ENCODE data around the gene COL13A1.

The COL13A1 gene

GRCh38 chr10:69836731-69837030 is 35.0 kb downstream of the COL13A1 start:
- Histone ChIP-seq H3K4me3 (no peak overlapping the region), H3K27ac (no peak overlapping the region)
- no peak for DNase-seq (ENCODE audit: low spot score)
- TF ChIP-seq, protein P1, sequence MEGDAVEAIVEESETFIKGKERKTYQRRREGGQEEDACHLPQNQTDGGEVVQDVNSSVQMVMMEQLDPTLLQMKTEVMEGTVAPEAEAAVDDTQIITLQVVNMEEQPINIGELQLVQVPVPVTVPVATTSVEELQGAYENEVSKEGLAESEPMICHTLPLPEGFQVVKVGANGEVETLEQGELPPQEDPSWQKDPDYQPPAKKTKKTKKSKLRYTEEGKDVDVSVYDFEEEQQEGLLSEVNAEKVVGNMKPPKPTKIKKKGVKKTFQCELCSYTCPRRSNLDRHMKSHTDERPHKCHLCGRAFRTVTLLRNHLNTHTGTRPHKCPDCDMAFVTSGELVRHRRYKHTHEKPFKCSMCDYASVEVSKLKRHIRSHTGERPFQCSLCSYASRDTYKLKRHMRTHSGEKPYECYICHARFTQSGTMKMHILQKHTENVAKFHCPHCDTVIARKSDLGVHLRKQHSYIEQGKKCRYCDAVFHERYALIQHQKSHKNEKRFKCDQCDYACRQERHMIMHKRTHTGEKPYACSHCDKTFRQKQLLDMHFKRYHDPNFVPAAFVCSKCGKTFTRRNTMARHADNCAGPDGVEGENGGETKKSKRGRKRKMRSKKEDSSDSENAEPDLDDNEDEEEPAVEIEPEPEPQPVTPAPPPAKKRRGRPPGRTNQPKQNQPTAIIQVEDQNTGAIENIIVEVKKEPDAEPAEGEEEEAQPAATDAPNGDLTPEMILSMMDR (IDR thresholded peaks at IDR 0.05), result no peak

GRCh38 chr10:69837261-69837660 is 35.6 kb downstream of the COL13A1 start:
- no peak overlapping the region for H3K4me3 ChIP-seq
- TF ChIP-seq, protein P1 (IDR thresholded peaks at IDR 0.05), result no peak
- no peak for DNase-seq (ENCODE audit: low spot score)
- H3K27ac ChIP-seq, result no peak overlapping the region

DNA sequence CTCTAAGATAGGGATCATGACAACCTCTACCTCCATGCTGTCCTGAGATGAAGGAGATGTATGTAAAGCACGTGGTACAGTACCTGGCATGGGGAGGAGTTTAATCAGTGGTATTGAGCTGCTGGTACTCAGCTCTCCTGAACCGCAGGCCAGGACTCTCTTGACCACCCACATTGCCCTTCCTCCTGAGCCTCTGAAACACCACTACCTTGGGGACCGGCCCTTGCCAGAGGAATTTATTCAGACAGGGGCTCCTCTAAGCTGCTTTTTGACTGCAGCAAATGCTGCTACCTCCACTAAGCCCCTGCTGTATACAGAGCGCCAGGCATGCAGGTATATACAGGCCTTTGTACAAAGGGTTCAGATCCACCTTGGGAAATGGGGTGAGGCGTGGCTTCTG is 36.7 kb downstream of the COL13A1 start:
- no peak for DNase-seq (ENCODE audit: low spot score)
- Histone ChIP-seq H3K27ac (no peak overlapping the region), H3K4me3 (no peak overlapping the region)
- TF ChIP-seq, protein P1 (IDR thresholded peaks at IDR 0.05), result no peak

GRCh38 chr10:69838853-69839252 is 37.1 kb downstream of the COL13A1 start:
- no peak overlapping the region for H3K4me3 ChIP-seq
- H3K27ac ChIP-seq, result no peak overlapping the region
- DNase-seq (ENCODE audit: low spot score), result no peak
- TF ChIP-seq, protein P1 (IDR thresholded peaks at IDR 0.05), result no peak

DNA sequence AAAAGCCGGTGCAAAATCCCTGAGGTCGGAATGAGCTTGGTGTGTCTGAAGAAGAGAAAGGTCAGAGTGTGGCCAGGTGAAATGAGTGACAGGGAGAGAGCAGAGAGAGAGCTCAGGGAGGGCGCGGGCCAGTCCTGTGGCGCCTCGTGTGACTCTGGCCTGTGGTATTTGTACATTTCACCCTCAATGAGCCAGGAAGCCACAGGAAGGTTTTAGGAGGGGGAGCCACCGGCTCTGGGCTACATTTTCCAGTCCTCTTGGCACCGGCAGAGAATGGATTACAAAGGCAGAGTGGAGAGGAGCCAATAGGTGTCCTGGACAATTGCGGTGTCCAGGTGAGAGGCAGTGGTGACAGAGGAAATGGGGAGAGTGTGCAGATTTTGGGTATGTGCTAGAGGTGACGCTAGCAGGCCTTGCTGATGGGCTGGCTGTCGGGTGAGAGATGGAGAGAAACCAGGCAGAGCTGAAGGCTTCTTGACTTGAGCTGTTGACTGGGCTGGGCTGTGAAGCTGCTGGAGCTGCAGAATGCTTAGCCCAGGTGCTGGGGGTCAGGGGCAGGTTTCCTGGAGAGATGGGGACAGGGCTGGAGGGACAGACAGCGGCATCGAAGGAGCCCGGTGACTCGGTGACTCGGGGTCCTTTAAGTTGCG is 38.1 kb downstream of the COL13A1 start:
- Histone ChIP-seq H3K27ac (no peak overlapping the region), H3K4me3 (no peak overlapping the region)
- DNase-seq (ENCODE audit: low spot score), result no peak
- TF ChIP-seq, protein P1 (IDR thresholded peaks at IDR 0.05), result no peak

- Histone ChIP-seq H3K4me3 (no peak overlapping the region), H3K27ac (no peak overlapping the region)
- no peak for DNase-seq (ENCODE audit: low spot score)
- TF ChIP-seq, protein P1 (IDR thresholded peaks at IDR 0.05), result no peak
These were observed 39.1 kb downstream of the COL13A1 start for GRCh38 chr10:69840773-69841172.

DNA sequence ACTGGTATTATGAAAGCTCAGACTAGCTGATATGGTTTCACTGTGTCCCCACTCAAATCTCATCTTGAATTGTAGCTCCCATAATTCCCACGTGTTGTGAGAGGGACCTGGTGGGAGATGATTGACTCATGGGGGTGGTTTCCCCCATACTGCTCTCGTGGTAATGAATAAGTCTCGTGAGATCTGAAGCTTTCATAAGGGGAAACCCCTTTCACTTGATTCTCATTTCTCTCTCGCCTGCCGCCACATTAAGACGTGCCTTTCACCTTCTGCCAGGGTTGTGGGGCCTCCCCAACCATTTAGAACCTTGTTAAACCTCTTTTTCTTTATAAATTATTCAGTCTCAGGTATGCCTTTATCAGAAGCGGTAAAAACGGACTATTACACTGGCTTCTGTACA is 40.3 kb downstream of the COL13A1 start:
- Histone ChIP-seq H3K4me3 (no peak overlapping the region), H3K27ac (no peak overlapping the region)
- no peak for DNase-seq (ENCODE audit: low spot score)
- TF ChIP-seq, protein P1 (IDR thresholded peaks at IDR 0.05), result no peak
